OCI-LY3 (cell line): ENCODE results near the gene LETMD1.

ENCODE experiments used
- EZH2phosphoT487 ChIP-seq: fragments of 200-600 bp; shearing (Covaris generic); IDR thresholded peaks from 2 replicates; pipeline ENCODE4 v1.6.1; 2018; ENCODE audit warnings: antibody characterized with exemption, mixed run types, low read depth
- TF ChIP-seq, protein P1 (sequence below): fragments of 200-600, 300-600 bp; sonication (generic); IDR thresholded peaks from 2 replicates; pipeline ENCODE4 v1.5.1; 2014; ENCODE audit warnings: antibody characterized with exemption, low read length, low read depth

DNA sequence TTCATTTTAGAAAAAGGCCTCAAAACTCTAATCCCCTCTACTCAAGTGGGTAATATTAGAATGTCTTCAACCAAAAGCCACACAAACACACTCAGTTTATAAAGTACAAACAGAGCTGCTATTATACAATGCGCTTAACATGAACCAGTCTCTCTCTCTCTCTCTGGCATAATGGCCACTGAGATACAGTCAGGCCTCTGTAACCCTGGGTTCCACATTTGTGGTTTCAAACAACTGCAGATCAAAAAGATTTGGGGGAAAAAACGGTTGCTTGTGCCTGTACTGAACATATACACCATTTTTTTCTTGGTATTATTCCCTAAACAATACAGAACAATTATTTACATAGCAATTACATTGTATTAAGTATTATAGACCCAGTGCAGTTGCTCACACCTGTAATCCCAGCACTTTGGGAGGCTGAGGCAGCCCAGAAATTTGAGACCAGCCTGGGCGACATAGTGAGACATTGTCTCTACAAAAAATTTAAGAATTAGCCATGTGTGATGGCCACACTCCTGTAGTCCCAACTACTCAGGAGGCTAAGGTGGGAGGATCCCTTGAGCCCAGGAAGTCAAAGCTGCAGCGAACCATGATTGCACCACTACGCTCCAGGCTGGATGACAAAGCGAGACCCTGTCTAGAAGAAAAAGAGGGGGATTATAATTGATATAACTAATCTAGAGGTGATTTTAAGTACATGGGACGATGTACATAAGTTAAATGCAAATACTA, 27.5 kb upstream of the LETMD1 start:
- TF ChIP-seq, protein P1, sequence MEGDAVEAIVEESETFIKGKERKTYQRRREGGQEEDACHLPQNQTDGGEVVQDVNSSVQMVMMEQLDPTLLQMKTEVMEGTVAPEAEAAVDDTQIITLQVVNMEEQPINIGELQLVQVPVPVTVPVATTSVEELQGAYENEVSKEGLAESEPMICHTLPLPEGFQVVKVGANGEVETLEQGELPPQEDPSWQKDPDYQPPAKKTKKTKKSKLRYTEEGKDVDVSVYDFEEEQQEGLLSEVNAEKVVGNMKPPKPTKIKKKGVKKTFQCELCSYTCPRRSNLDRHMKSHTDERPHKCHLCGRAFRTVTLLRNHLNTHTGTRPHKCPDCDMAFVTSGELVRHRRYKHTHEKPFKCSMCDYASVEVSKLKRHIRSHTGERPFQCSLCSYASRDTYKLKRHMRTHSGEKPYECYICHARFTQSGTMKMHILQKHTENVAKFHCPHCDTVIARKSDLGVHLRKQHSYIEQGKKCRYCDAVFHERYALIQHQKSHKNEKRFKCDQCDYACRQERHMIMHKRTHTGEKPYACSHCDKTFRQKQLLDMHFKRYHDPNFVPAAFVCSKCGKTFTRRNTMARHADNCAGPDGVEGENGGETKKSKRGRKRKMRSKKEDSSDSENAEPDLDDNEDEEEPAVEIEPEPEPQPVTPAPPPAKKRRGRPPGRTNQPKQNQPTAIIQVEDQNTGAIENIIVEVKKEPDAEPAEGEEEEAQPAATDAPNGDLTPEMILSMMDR, result no peak
- no peak for TF ChIP-seq EZH2phosphoT487
